Measurements from ENCODE around the gene PLCD3. TPM values are rescaled to one million over a fixed set of nuclear protein-coding genes. Genes with fewer than 3 reads are reported as not detected.

PLCD3 gene
- total and polyA plus RNA-seq, 2 of the 13 experiments (the other 11 are each of a cell fraction or from before 2014, with no cell fraction given) = 11.3 to 39.1 TPM

- no peak for TF ChIP-seq TAF15 (IDR thresholded peaks at IDR 0.05; ENCODE audit: low read depth, low read length, poor library complexity, severe bottlenecking)
- no peak for TF ChIP-seq ZNF468 (CRISPR knock-in tag; IDR thresholded peaks at IDR 0.05)
- TF ChIP-seq ZNF646 (CRISPR knock-in tag; IDR thresholded peaks at IDR 0.05) = no peak
- TF ChIP-seq, protein P1, sequence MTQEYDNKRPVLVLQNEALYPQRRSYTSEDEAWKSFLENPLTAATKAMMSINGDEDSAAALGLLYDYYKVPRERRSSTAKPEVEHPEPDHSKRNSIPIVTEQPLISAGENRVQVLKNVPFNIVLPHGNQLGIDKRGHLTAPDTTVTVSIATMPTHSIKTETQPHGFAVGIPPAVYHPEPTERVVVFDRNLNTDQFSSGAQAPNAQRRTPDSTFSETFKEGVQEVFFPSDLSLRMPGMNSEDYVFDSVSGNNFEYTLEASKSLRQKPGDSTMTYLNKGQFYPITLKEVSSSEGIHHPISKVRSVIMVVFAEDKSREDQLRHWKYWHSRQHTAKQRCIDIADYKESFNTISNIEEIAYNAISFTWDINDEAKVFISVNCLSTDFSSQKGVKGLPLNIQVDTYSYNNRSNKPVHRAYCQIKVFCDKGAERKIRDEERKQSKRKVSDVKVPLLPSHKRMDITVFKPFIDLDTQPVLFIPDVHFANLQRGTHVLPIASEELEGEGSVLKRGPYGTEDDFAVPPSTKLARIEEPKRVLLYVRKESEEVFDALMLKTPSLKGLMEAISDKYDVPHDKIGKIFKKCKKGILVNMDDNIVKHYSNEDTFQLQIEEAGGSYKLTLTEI (CRISPR knock-in tag; conservative IDR thresholded peaks at IDR 0.05) = no peak
- TF ChIP-seq NR2C2 (CRISPR knock-in tag; IDR thresholded peaks at IDR 0.05; ENCODE audit: borderline replicate concordance) = peak; percentile 62; the same call in 1 of the 2 replicates
- peak; percentile 93; the same call in 1 of the 2 replicates for TF ChIP-seq U2AF2 (IDR thresholded peaks at IDR 0.05; ENCODE audit: low read depth, low read length)
- no peak for TF ChIP-seq ZNF280D (CRISPR knock-in tag; IDR thresholded peaks at IDR 0.05)
- no peak; the same call in 1 of the 2 replicates for TF ChIP-seq MXD3 (CRISPR knock-in tag; IDR thresholded peaks at IDR 0.05)
- TF ChIP-seq ZNF713 (CRISPR knock-in tag; IDR thresholded peaks at IDR 0.05) = no peak
- peak; percentile 55; the same call in 1 of the 2 replicates for TF ChIP-seq TBX2 (CRISPR knock-in tag; IDR thresholded peaks at IDR 0.05; ENCODE audit: borderline replicate concordance)
- no peak for TF ChIP-seq NCOA1 (CRISPR knock-in tag; IDR thresholded peaks at IDR 0.05)
- TF ChIP-seq JARID2 (CRISPR knock-in tag; IDR thresholded peaks at IDR 0.05; ENCODE audit: insufficient replicate concordance) = no peak
- no peak for TF ChIP-seq ZNF770 (CRISPR knock-in tag; IDR thresholded peaks at IDR 0.05)
Measured at GRCh38 chr17:45123930-45124796, 8.2 kb downstream of the PLCD3 start (continued).
